Peyer's patch (tissue), 4 donors: Measurements from ENCODE around the gene ZBTB7C.

Source experiments
- POLR2A ChIP-seq, 2 donors: fragments of 450-650 bp; IDR thresholded peaks; one replicate each; pipeline ENCODE4 v1.5.1; 2017; ENCODE audit warnings: antibody characterized with exemption in 2 of 2, mild to moderate bottlenecking in 2 of 2, moderate library complexity in 2 of 2
- TF ChIP-seq, protein P1 (sequence below), 6 experiments: fragments of 450-650 bp in 4 of 6; fragments of 200-600 bp in 2 of 6; sonication (generic) in 1 of 6; IDR thresholded peaks; one replicate each; pipeline ENCODE4 v1.5.1; 2017 to 2019; ENCODE audit warnings: antibody characterized with exemption in 6 of 6, mild to moderate bottlenecking in 3 of 6, moderate library complexity in 1 of 6

GRCh38 chr18:48442761-48443160 is 33.6 kb upstream of the ZBTB7C start:
- TF ChIP-seq POLR2A (IDR thresholded peaks at IDR 0.05): no peak
- TF ChIP-seq, protein P1, sequence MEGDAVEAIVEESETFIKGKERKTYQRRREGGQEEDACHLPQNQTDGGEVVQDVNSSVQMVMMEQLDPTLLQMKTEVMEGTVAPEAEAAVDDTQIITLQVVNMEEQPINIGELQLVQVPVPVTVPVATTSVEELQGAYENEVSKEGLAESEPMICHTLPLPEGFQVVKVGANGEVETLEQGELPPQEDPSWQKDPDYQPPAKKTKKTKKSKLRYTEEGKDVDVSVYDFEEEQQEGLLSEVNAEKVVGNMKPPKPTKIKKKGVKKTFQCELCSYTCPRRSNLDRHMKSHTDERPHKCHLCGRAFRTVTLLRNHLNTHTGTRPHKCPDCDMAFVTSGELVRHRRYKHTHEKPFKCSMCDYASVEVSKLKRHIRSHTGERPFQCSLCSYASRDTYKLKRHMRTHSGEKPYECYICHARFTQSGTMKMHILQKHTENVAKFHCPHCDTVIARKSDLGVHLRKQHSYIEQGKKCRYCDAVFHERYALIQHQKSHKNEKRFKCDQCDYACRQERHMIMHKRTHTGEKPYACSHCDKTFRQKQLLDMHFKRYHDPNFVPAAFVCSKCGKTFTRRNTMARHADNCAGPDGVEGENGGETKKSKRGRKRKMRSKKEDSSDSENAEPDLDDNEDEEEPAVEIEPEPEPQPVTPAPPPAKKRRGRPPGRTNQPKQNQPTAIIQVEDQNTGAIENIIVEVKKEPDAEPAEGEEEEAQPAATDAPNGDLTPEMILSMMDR (IDR thresholded peaks at IDR 0.05): no peak
